Heart right ventricle (tissue), 16 donors: ENCODE results near the gene KLHDC7B. TPM values are rescaled to one million over a fixed set of nuclear protein-coding genes. Genes with fewer than 3 reads are reported as not detected.

ENCODE experiments used
- ATAC-seq, 8 donors: fragments of 200-7000 bp; cut with Tn5 transposase; one replicate each; pipeline ENCODE4 v1.9.1; 2020; ENCODE audit warnings: mild to moderate bottlenecking in 8 of 8, moderate library complexity in 8 of 8, moderate number of reproducible peaks in 1 of 8
- DNase-seq, 2 donors: peaks; one replicate each; pipeline ENCODE4 v3.0.0-alpha.2; 2020
- H3K27ac ChIP-seq, 10 donors: fragments of 200-600 bp; sonication (generic) in 2 of 10; one replicate each; pipeline versions ENCODE4 v1.5.0 to v1.8.0; 2020 to 2022; ENCODE audit warnings: mild to moderate bottlenecking in 3 of 10
- H3K27me3 ChIP-seq, 7 donors: fragments of 200-600 bp; one replicate each; pipeline ENCODE4 v1.8.0; 2021 to 2022; ENCODE audit warnings: mild to moderate bottlenecking in 2 of 7
- H3K36me3 ChIP-seq, 9 donors: fragments of 200-600 bp; sonication (generic) in 1 of 9; one replicate each; pipeline versions ENCODE4 v1.5.0 to v1.8.0; 2020 to 2022; ENCODE audit warnings: mild to moderate bottlenecking in 2 of 9
- H3K4me1 ChIP-seq, 9 donors: fragments of 200-600 bp; sonication (generic) in 1 of 9; one replicate each; pipeline versions ENCODE4 v1.5.0 to v1.8.0; 2020 to 2022; ENCODE audit warnings: mild to moderate bottlenecking in 4 of 9
- H3K4me3 ChIP-seq, 10 donors: fragments of 200-600 bp; sonication (generic) in 2 of 10; one replicate each; pipeline versions ENCODE4 v1.5.0 to v1.8.0; 2020 to 2022; ENCODE audit warnings: mild to moderate bottlenecking in 7 of 10, moderate library complexity in 2 of 10
- H3K9me3 ChIP-seq, 11 donors: fragments of 200-600 bp in 10 of 11; sonication (generic) in 2 of 11; one replicate each; pipeline versions ENCODE4 v1.5.0 to v1.8.0; 2013 to 2022; ENCODE audit warnings: mild to moderate bottlenecking in 2 of 11, control low read depth in 1 of 11, moderate library complexity in 1 of 11
- WGBS, 2 donors: extraction: QIAGEN DNeasy Blood & Tissue Kit; methylation state at CpG; one replicate each; pipeline ENCODE4 v1.1.7; 2013; ENCODE audit warnings: inconsistent platforms in 1 of 2; 5-methylcytosine and 5-hydroxymethylcytosine counted together
- intact Hi-C, 10 donors: fragments of 100-400 bp; cut with DNase I; formaldehyde crosslinking; loops; one replicate each; pipeline versions ENCODE4 v1.11.1 to v1.14.2; 2022
- polyA plus RNA-seq, 2 donors: library from polyadenylated mRNA; stranded (reverse); fragments of 200-250 nt; gene quantifications; one replicate each; pipeline ENCODE4 v1.2.3, GENCODE V29; 2013
- total RNA-seq, 10 donors: library from RNA; stranded (reverse); fragmentation: NEBNext Ultra II Directional in 3 of 10; extraction: Animal tissue kit (Norgen Biotek cat#: 25700) in 3 of 10; gene quantifications; one replicate each; pipeline versions ENCODE4 v1.2.1 to v1.2.4, GENCODE V29; 2021 to 2023
- TF ChIP-seq, protein P1 (sequence below), 9 donors: fragments of 200-600 bp; sonication (generic) in 2 of 9; IDR thresholded peaks; one replicate each; pipeline versions ENCODE4 v1.5.0 to v1.8.0; 2021 to 2022; ENCODE audit warnings: antibody characterized with exemption in 9 of 9, mild to moderate bottlenecking in 5 of 9, moderate library complexity in 1 of 9
- donor health status: Arrhythmogenic right ventricular cardiomyopathy.
- donor health status: ischemic (EF 13 %, LVEDD 7.1; RV severe dilation, severe dysfunction).
- donor health status: healthy with polysubstance abuse.
- donor health status: DM: no; HTN: yes; CAD: no.
- donor health status: DM: no; HTN: no; CAD: no.
- donor health status: ischemic (EF 25% LVEDD 6.9; RV normal size, moderate dysfunction).
- donor health status: ischemic (EF 25% LVEDD 5.7; RV mildly dilated, moderate dysfunction).
- donor health status: healthy.
- donor health status: DM: yes; HTN: yes; CAD: no.
- donor health status: Ischemic cardiomyopathy.
- donor health status: ischemic (EF 35%, LVEDD 5.7; RV mildly dilated, moderate dysfunction).
- donor health status: nonischemic (EF 11% LVEDD 7.7; RV severe dilation, severe dysfunction).
- donor health status: DM: yes; HTN: yes; CAD: no.
- donor health status: PGD.
- donor health status: ischemic (EF 29% LVEDD 5.4; RV normal size, mild dysfunction).
- donor health status: nonischemic (EF 23%, LVEDD 6.1; RV moderate dilation, normal function).

Gene KLHDC7B
- total and polyA plus RNA-seq, 12 donors: 0.10 to 1.3 (median 0.13) TPM; not detected in 7

DNA sequence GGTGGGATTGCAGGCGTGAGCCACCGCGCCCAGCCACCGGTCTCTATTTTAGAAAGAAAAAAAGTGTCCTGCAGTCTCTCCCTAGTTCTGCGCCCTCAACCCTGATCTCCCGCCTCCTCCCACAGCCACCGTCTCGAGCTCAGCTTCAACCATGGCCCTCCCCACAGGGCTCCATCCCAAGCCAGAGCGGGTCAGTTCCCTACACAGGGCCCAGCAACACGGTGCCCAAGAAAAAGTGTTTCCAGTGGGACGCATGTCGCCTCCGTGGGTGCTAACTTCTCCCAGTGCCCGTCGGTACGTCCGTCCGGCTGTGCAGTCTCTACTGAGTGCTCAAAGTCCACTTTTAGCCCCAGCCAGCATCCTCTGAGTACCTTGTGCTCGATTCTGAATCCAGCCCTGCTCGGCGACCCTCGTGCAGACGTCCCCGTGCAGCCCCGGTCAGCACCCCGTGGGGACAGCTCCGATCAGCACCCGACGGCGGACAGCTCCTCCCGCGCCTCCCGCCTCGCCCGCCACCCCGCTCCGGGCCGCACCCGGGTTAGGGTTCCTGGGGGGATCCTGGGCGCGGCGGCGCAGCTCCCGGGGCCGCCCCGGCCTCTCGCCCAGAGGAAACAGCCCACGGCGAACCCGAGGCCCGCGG, 54.2 kb downstream of the KLHDC7B start:
- 14 to 16% methylated on average over 52 of the region's 52 CpGs for WGBS, 2 donors
- Histone ChIP-seq H3K9me3 (no peaks in the 10 kb centered on the region), H3K36me3 (peaks cover 0 to 3% (median 0%) of the 10 kb centered on the region in 9 donors), H3K27me3 (peaks cover 5 to 71% (median 56%) of the 10 kb centered on the region in 7 donors), H3K4me1 (peaks cover 0 to 14% (median 5%) of the 10 kb centered on the region in 9 donors), H3K27ac (no peak overlapping the region), H3K4me3 (peak overlapping the region in 9 of 10 donors; percentile 28 to 53 (median 40))
- DNase-seq: peak; percentile 57 to 68
- peak; percentile 77 to 89 (median 87) for ATAC-seq
- TF ChIP-seq, protein P1, sequence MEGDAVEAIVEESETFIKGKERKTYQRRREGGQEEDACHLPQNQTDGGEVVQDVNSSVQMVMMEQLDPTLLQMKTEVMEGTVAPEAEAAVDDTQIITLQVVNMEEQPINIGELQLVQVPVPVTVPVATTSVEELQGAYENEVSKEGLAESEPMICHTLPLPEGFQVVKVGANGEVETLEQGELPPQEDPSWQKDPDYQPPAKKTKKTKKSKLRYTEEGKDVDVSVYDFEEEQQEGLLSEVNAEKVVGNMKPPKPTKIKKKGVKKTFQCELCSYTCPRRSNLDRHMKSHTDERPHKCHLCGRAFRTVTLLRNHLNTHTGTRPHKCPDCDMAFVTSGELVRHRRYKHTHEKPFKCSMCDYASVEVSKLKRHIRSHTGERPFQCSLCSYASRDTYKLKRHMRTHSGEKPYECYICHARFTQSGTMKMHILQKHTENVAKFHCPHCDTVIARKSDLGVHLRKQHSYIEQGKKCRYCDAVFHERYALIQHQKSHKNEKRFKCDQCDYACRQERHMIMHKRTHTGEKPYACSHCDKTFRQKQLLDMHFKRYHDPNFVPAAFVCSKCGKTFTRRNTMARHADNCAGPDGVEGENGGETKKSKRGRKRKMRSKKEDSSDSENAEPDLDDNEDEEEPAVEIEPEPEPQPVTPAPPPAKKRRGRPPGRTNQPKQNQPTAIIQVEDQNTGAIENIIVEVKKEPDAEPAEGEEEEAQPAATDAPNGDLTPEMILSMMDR (IDR thresholded peaks at IDR 0.05): no peak
- intact Hi-C loops: no loop called here

- intact Hi-C loops: no loop called here
- 1 to 3% methylated on average over 6 to 57 of the region's 61 CpGs for WGBS, 2 donors
- ATAC-seq: peak in 1 of 8 donors; percentile 30
- Histone ChIP-seq H3K9me3 (no peaks in the 10 kb centered on the region), H3K27ac (no peak within 1 kb of the TSS), H3K4me1 (peaks cover 0 to 14% (median 5%) of the 10 kb centered on the region in 9 donors), H3K36me3 (peaks cover 0 to 3% (median 0%) of the 10 kb centered on the region in 9 donors), H3K4me3 (peak within 1 kb of the TSS in 9 of 10 donors; percentile 28 to 53 (median 40)), H3K27me3 (peaks cover 5 to 77% (median 61%) of the 10 kb centered on the region in 7 donors)
- TF ChIP-seq, protein P1 (IDR thresholded peaks at IDR 0.05): no peak
- DNase-seq: no peak
Measured at GRCh38 chr22:50600538-50600937, 54.8 kb downstream of the KLHDC7B start, which contains the start of gene MAPK8IP2. TSS of gene MAPK8IP2 (plus strand) at chr22:50600793. CDS start at chr22:50600819, 26 bp downstream.

Other genes with a start within 250 kb of the KLHDC7B start
- gene PLXNB2, start 238.3 kb upstream of the KLHDC7B start, total RNA-seq: 100 to 1,000 TPM in 1 of 10 donors, 10 to 100 TPM in 9; 43.0 to 101 (median 57.8) TPM
- gene PLXNB2, start 238.3 kb upstream of the KLHDC7B start, polyA plus RNA-seq: 10 to 100 TPM; 33.5 to 71.0 TPM
- gene DENND6B, start 218.9 kb upstream of the KLHDC7B start, total RNA-seq: 1 to 10 TPM; 1.1 to 3.6 (median 2.0) TPM
- 1 to 10 TPM; 1.7 to 3.1 TPM for gene DENND6B, start 218.9 kb upstream of the KLHDC7B start, polyA plus RNA-seq
- gene PPP6R2, start 202.6 kb upstream of the KLHDC7B start, total RNA-seq: 10 to 100 TPM; 34.7 to 51.5 (median 36.8) TPM
- gene PPP6R2, start 202.6 kb upstream of the KLHDC7B start, polyA plus RNA-seq: 10 to 100 TPM; 38.6 to 38.8 TPM
- gene SBF1, start 70.9 kb upstream of the KLHDC7B start, total RNA-seq: 10 to 100 TPM; 41.0 to 73.0 (median 49.7) TPM
- 10 to 100 TPM; 43.2 to 48.6 TPM for gene SBF1, start 70.9 kb upstream of the KLHDC7B start, polyA plus RNA-seq
- under 1 TPM in 3 of 10 donors, not detected in 7; 0.09 to 0.53 (median 0.15) TPM for gene ADM2, start 64.4 kb upstream of the KLHDC7B start, total RNA-seq
- gene ADM2, start 64.4 kb upstream of the KLHDC7B start, polyA plus RNA-seq: under 1 TPM; 0.07 to 0.29 TPM
- gene MIOX, start 59.0 kb upstream of the KLHDC7B start, total RNA-seq: not detected
- not detected for gene MIOX, start 59.0 kb upstream of the KLHDC7B start, polyA plus RNA-seq
- 10 to 100 TPM; 18.8 to 37.5 (median 22.9) TPM for gene LMF2, start 38.2 kb upstream of the KLHDC7B start, total RNA-seq
- 10 to 100 TPM; 40.4 to 42.5 TPM for gene LMF2, start 38.2 kb upstream of the KLHDC7B start, polyA plus RNA-seq
- 10 to 100 TPM; 21.7 to 31.9 (median 26.2) TPM for gene NCAPH2, start 37.7 kb upstream of the KLHDC7B start, total RNA-seq
- 10 to 100 TPM; 38.0 to 54.8 TPM for gene NCAPH2, start 37.7 kb upstream of the KLHDC7B start, polyA plus RNA-seq
- gene SCO2, start 20.3 kb upstream of the KLHDC7B start, total RNA-seq: 1 to 10 TPM in 2 of 10 donors, under 1 TPM in 2, not detected in 6; 0.57 to 2.8 (median 0.92) TPM
- 1 to 10 TPM in 1 of 2 donors, not detected in 1; 2.0 TPM for gene SCO2, start 20.3 kb upstream of the KLHDC7B start, polyA plus RNA-seq
- 100 to 1,000 TPM in 1 of 10 donors, 10 to 100 TPM in 7, 1 to 10 TPM in 2; 8.4 to 113 (median 12.6) TPM for gene TYMP, start 15.9 kb upstream of the KLHDC7B start, total RNA-seq
- 10 to 100 TPM; 23.3 to 65.3 TPM for gene TYMP, start 15.9 kb upstream of the KLHDC7B start, polyA plus RNA-seq
- under 1 TPM in 2 of 10 donors, not detected in 8; 0.74 to 0.90 TPM for gene SYCE3, start 17.0 kb downstream of the KLHDC7B start, total RNA-seq
- gene SYCE3, start 17.0 kb downstream of the KLHDC7B start, polyA plus RNA-seq: not detected
- 100 to 1,000 TPM; 135 to 487 (median 415) TPM for gene CPT1B, start 32.5 kb downstream of the KLHDC7B start, total RNA-seq
- gene CPT1B, start 32.5 kb downstream of the KLHDC7B start, polyA plus RNA-seq: 100 to 1,000 TPM in 1 of 2 donors, 10 to 100 TPM in 1; 61.2 to 351 TPM
- 10 to 100 TPM; 31.7 to 60.1 (median 39.9) TPM for gene CHKB, start 37.0 kb downstream of the KLHDC7B start, total RNA-seq
- 100 to 1,000 TPM in 1 of 2 donors, 10 to 100 TPM in 1; 27.1 to 251 TPM for gene CHKB, start 37.0 kb downstream of the KLHDC7B start, polyA plus RNA-seq
- under 1 TPM; 0.08 to 0.52 (median 0.27) TPM for gene MAPK8IP2, start 54.9 kb downstream of the KLHDC7B start, total RNA-seq
- gene MAPK8IP2, start 54.9 kb downstream of the KLHDC7B start, polyA plus RNA-seq: under 1 TPM; 0.22 to 0.49 TPM
- gene ARSA, start 82.3 kb downstream of the KLHDC7B start, total RNA-seq: 10 to 100 TPM; 19.6 to 33.3 (median 26.0) TPM
- 10 to 100 TPM; 17.5 to 62.3 TPM for gene ARSA, start 82.3 kb downstream of the KLHDC7B start, polyA plus RNA-seq
- gene SHANK3, start 126.9 kb downstream of the KLHDC7B start, total RNA-seq: 10 to 100 TPM; 19.9 to 36.9 (median 24.7) TPM
- 10 to 100 TPM; 14.3 to 59.8 TPM for gene SHANK3, start 126.9 kb downstream of the KLHDC7B start, polyA plus RNA-seq
- 1 to 10 TPM in 1 of 10 donors, under 1 TPM in 8, not detected in 1; 0.28 to 1.1 (median 0.50) TPM for gene ACR, start 192.3 kb downstream of the KLHDC7B start, total RNA-seq
- under 1 TPM; 0.13 to 0.66 TPM for gene ACR, start 192.3 kb downstream of the KLHDC7B start, polyA plus RNA-seq
- gene RABL2B, start 237.7 kb downstream of the KLHDC7B start, total RNA-seq: 1 to 10 TPM; 4.7 to 9.2 (median 7.4) TPM
- gene RABL2B, start 237.7 kb downstream of the KLHDC7B start, polyA plus RNA-seq: 10 to 100 TPM in 1 of 2 donors, 1 to 10 TPM in 1; 6.5 to 11.6 TPM